GM12865 (cell line): ENCODE measurements around the gene DAB1.

ENCODE experiments used
- DNase-seq: peaks from one replicate; pipeline ENCODE4 v3.0.0; 2010; ENCODE audit warnings: low read depth
- H3K4me3 ChIP-seq: 2 replicates; pipeline ENCODE4 v1.5.1; 2011; ENCODE audit warnings: mild to moderate bottlenecking, low read depth, low read length, control low read depth
- TF ChIP-seq, protein P1 (sequence below): IDR thresholded peaks from 2 replicates; pipeline ENCODE4 v1.5.1; 2011; ENCODE audit warnings: low read length, control low read depth, low read depth, inconsistent platforms; ENCODE audit not compliant: insufficient read depth; ENCODE audit errors: missing control alignments

Gene DAB1

DNA sequence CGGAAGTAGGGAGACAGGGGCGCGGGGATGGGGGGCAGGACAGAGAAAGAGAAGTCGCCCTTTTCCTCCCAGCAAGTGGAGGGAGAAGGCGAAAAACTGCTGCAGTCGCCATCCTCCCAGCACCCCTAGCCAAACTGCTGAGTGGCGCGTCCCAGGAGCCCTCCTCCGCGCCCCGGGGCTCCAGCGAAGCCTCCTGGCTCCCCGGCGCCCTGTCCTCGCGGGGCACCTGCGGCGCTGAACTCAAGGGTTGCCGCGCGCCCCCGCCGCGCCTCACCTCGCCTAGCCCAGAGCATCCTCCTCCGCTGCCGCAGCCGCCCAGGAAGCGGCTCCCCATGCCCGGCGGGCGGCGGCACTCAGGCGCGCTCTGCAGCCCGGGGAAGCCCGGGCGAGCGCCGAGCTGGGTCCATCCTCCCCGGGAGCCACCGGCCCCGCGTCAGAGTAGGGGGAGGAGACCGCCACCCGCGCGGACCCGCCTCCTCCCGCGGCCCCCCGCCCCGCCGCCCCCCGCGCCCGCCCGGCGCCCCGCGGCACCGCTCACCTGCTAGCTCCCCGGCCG is at the start of gene DAB1:
TSS of gene DAB1 (minus strand) at position 405 of the 556 bp plus-strand sequence. CDS start 133,030 bp downstream, outside the sequence.
- H3K4me3 ChIP-seq = no peak within 1 kb of the TSS
- DNase-seq = no peak
- TF ChIP-seq, protein P1, sequence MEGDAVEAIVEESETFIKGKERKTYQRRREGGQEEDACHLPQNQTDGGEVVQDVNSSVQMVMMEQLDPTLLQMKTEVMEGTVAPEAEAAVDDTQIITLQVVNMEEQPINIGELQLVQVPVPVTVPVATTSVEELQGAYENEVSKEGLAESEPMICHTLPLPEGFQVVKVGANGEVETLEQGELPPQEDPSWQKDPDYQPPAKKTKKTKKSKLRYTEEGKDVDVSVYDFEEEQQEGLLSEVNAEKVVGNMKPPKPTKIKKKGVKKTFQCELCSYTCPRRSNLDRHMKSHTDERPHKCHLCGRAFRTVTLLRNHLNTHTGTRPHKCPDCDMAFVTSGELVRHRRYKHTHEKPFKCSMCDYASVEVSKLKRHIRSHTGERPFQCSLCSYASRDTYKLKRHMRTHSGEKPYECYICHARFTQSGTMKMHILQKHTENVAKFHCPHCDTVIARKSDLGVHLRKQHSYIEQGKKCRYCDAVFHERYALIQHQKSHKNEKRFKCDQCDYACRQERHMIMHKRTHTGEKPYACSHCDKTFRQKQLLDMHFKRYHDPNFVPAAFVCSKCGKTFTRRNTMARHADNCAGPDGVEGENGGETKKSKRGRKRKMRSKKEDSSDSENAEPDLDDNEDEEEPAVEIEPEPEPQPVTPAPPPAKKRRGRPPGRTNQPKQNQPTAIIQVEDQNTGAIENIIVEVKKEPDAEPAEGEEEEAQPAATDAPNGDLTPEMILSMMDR = no peak

DNA sequence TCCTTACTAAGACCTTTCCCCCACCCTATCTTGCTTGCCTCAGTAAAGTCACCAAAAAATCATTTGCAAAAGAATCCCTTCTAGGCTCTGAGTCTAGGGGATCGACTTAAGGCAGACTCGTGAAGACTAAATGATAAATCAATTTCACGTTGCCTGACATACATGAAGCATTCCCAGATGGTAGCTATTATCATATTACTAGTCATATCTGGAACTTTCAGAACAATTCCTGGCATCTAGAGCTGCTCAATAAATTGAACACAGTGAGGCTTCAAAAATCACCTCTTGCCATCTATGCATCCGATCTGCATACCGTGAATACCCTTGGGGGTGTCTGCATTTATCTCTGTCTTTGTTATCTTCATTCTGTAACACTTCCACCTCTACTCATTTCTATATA is 49.6 kb upstream of the DAB1 start:
- TF ChIP-seq, protein P1 = no peak
- H3K4me3 ChIP-seq = no peak overlapping the region
- DNase-seq = no peak

DNA sequence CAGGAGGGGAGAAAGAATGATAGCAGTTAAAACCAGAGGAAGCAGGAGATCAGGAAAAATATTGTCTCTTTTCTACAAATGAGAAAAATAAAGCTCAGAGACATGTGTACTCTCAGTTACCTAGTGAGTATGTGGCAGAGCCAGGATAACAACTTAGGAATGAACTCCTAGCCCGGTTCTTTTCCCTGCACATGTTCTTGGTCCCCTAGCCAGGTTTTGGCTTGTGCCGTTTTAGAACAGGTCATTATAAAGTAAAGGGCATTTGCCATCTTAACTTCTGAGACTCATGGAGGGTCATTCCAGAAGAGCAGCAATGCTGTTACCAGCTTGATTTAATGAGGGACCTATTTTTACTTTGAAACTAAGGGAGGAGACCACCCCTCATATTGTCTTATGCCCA is 48.1 kb upstream of the DAB1 start:
- DNase-seq = no peak
- TF ChIP-seq, protein P1 = no peak
- H3K4me3 ChIP-seq = no peak overlapping the region

DNA sequence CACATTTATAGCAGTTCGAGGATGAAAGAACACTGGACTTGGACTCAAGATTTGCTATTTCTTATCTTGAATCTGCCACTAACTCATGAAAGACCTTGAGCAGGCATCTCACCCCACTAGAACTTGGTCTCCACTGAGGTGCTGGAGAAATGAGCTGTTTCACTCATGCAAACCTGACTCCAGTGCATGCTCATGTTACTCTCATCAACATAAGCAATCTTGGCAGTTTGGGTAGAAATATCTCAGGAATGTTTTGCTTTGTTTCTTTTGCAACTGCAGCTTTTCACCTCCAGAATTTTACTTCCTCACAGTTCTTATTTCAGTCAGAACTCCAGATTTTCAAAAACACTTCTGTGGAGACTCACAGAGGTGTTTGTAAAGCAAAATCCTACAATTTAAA is 46.2 kb upstream of the DAB1 start:
- no peak overlapping the region for H3K4me3 ChIP-seq
- DNase-seq = no peak
- TF ChIP-seq, protein P1 = no peak

DNA sequence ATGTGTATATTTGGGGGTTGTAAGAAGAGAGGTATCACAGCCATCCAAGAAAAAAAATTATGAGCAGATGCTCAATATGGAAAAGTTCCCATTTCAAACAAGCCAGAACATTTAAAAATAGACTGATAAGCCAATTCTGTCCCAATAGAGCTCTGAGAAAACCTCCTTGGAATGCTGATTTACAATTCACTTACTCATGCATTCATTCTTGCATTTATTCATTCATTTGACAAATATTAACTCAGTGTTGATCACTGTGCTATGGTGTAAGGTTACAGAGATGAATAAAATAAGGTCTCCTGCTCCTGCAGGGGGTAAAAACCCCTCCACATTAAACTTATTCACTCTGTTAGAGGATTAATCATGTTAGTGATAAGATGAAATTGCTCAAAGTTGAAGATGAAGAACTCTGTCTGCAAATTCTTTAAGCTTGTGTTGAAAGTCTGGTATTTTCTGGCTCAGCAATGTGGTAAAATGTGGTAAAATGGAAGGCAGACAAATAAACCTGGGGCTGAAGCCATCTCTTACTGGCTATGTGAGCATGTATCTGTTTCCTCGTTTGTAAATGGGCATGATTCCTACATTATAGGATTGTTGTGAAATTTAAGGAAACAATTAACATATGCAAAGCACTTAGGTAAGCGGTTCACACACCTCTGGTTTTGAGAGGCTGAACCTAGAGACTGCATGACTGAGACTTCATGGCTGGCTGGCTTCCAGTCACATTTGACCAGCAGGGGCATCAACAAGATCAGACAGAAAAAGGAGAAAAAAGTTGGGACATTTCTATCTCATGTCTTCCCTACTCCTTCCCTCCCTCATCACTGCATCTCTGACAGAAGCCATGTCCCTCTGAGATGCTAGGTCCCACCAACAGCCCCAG is 45.0 kb upstream of the DAB1 start:
- no peak for DNase-seq
- H3K4me3 ChIP-seq = no peak overlapping the region
- TF ChIP-seq, protein P1 = no peak

DNA sequence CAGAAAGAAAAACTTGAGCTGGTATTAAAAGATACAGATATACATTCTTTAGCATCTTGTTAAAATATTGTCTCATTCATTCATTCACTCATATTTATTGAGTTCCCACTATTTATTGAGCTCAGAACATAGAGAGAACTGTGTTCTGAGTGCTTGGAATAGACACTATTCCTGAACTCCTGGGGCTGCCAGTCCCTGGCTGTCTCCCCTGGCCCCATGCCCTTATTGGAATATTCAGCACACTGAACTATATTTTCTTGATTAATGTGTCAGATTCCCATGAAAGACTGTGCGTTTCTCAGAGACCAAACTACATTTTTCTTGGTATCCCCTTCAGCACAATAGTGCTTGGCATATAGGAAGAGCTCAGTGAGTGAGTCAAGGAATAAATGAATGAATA is 44.0 kb upstream of the DAB1 start:
- DNase-seq = no peak
- TF ChIP-seq, protein P1 = no peak
- no peak overlapping the region for H3K4me3 ChIP-seq
